CD14-positive monocyte (primary cell): Measurements from ENCODE around the gene EMID1. TPM values are rescaled to one million over a fixed set of nuclear protein-coding genes. Genes with fewer than 3 reads are reported as not detected.

ENCODE experiments used
- DNase-seq, 3 donors: peaks; one replicate each; pipeline ENCODE4 v3.0.0-alpha.2; 2011 to 2022
- H2AFZ ChIP-seq: 2 replicates; pipeline ENCODE4 v1.6.0; 2012; ENCODE audit warnings: mild to moderate bottlenecking, low read depth, low read length, inconsistent platforms; ENCODE audit not compliant: insufficient read depth, poor library complexity, severe bottlenecking
- H3K27ac ChIP-seq, 2 donors: 1 replicate in 1 of 2; 2 replicates in 1 of 2; pipeline ENCODE4 v1.5.1; 2012 to 2013; ENCODE audit warnings: low read length in 2 of 2, control low read depth in 1 of 2, inconsistent platforms in 1 of 2, low read depth in 1 of 2, mild to moderate bottlenecking in 1 of 2
- H3K27me3 ChIP-seq, 2 donors: one replicate each; pipeline versions ENCODE4 v1.6.0 to v1.6.1; 2011 to 2013; ENCODE audit warnings: low read length in 2 of 2; ENCODE audit not compliant: control insufficient read depth in 2 of 2, insufficient read depth in 2 of 2
- H3K36me3 ChIP-seq, 2 donors: replicated peaks in 1 of 2; 1 replicate in 1 of 2; 2 replicates in 1 of 2; pipeline versions ENCODE4 v1.5.1 to v1.6.1; 2012 to 2013; ENCODE audit warnings: low read length in 2 of 2, control low read depth in 1 of 2, inconsistent platforms in 1 of 2, mild to moderate bottlenecking in 1 of 2; ENCODE audit not compliant: insufficient read depth in 2 of 2, control insufficient read depth in 1 of 2
- H3K4me1 ChIP-seq, 2 donors: 1 replicate in 1 of 2; 2 replicates in 1 of 2; pipeline versions ENCODE4 v1.5.1 to v1.6.1; 2012 to 2013; ENCODE audit warnings: low read length in 2 of 2, control low read depth in 1 of 2, inconsistent platforms in 1 of 2, mild to moderate bottlenecking in 1 of 2, moderate library complexity in 1 of 2; ENCODE audit not compliant: insufficient read depth in 2 of 2, control insufficient read depth in 1 of 2
- H3K4me2 ChIP-seq: replicated peaks from 2 replicates; pipeline ENCODE3; 2012; ENCODE audit warnings: low read length, moderate library complexity, mild to moderate bottlenecking; ENCODE audit not compliant: poor library complexity, severe bottlenecking; ENCODE audit errors: extremely low read depth
- H3K4me3 ChIP-seq, 3 experiments: fragments of 200-600 bp in 1 of 3; sonication (generic) in 1 of 3; replicated peaks in 1 of 3; 1 replicate in 2 of 3; 2 replicates in 1 of 3; pipeline ENCODE4 v1.5.1; 2011 to 2013; ENCODE audit warnings: low read length in 3 of 3, mild to moderate bottlenecking in 3 of 3, control low read depth in 2 of 3, low read depth in 2 of 3, inconsistent platforms in 1 of 3, moderate library complexity in 1 of 3
- H3K79me2 ChIP-seq: 2 replicates; pipeline ENCODE4 v1.6.0; 2012; ENCODE audit warnings: mild to moderate bottlenecking, control low read depth, inconsistent platforms, low read length, moderate library complexity; ENCODE audit not compliant: insufficient read depth
- H3K9ac ChIP-seq: 2 replicates; pipeline ENCODE4 v1.6.0; 2017; ENCODE audit warnings: low read length, mild to moderate bottlenecking; ENCODE audit not compliant: insufficient read depth, poor library complexity, severe bottlenecking
- H3K9me3 ChIP-seq, 2 donors: replicated peaks in 1 of 2; 1 replicate in 1 of 2; 2 replicates in 1 of 2; pipeline versions ENCODE4 v1.5.1 to v1.6.1; 2012 to 2013; ENCODE audit warnings: low read length in 2 of 2, control low read depth in 1 of 2; ENCODE audit not compliant: control insufficient read depth in 1 of 2, insufficient read depth in 1 of 2
- H4K20me1 ChIP-seq: 2 replicates; pipeline ENCODE4 v1.6.0; 2012; ENCODE audit warnings: mild to moderate bottlenecking, low read length, control low read depth, moderate library complexity; ENCODE audit not compliant: insufficient read depth
- H3K27ac Mint-ChIP-seq, 7 donors: one replicate each; pipeline ENCODE4 v1.8.0; 2020; ENCODE audit warnings: mild to moderate bottlenecking in 7 of 7, mixed read lengths in 7 of 7, moderate library complexity in 6 of 7, inconsistent platforms in 2 of 7
- H3K27me3 Mint-ChIP-seq, 3 donors: one replicate each; pipeline ENCODE4 v1.8.0; 2021 to 2022; ENCODE audit warnings: low read depth in 3 of 3, mild to moderate bottlenecking in 3 of 3, mixed read lengths in 3 of 3, moderate library complexity in 3 of 3, inconsistent platforms in 1 of 3
- H3K36me3 Mint-ChIP-seq, 2 donors: one replicate each; pipeline ENCODE4 v1.8.0; 2020; ENCODE audit warnings: mixed read lengths in 2 of 2, inconsistent platforms in 1 of 2, mild to moderate bottlenecking in 1 of 2
- H3K4me1 Mint-ChIP-seq: one replicate; pipeline ENCODE4 v1.8.0; 2020; ENCODE audit warnings: mild to moderate bottlenecking, mixed read lengths
- H3K4me3 Mint-ChIP-seq, 2 donors: one replicate each; pipeline ENCODE4 v1.8.0; 2020; ENCODE audit warnings: mild to moderate bottlenecking in 2 of 2, mixed read lengths in 2 of 2, moderate library complexity in 1 of 2
- H3K9me3 Mint-ChIP-seq, 7 donors: one replicate each; pipeline ENCODE4 v1.8.0; 2020 to 2022; ENCODE audit warnings: mixed read lengths in 7 of 7, mild to moderate bottlenecking in 6 of 7, moderate library complexity in 6 of 7, inconsistent platforms in 2 of 7
- CTCF ChIP-seq: fragments of 200-600 bp; IDR thresholded peaks from one replicate; pipeline ENCODE4 v1.8.0; 2022; ENCODE audit warnings: antibody characterized with exemption, mild to moderate bottlenecking
- WGBS: methylation state at CpG from one replicate; pipeline ENCODE4 v1.1.5; 2013; ENCODE audit warnings: missing lambda C conversion rate; ENCODE audit not compliant: insufficient coverage; 5-methylcytosine and 5-hydroxymethylcytosine counted together
- intact Hi-C, 2 donors: fragments of 100-400 bp; cut with micrococcal nuclease; formaldehyde crosslinking; loops; one replicate each; pipeline versions ENCODE4 v1.15.0 to v1.15.1; 2023
- polyA plus RNA-seq, 3 donors: library from polyadenylated mRNA; depleted of rRNA in 1 of 3; unstranded in 2 of 3; stranded (reverse) in 1 of 3; fragments of 300-500 nt in 2 of 3; fragments of >200 nt in 1 of 3; fragmentation: Illumina TruSeq in 2 of 3; gene quantifications; 1 replicate in 2 of 3; 2 replicates in 1 of 3; pipeline ENCODE4 v1.2.3, GENCODE V29; 2012 to 2021

Gene EMID1
- polyA plus RNA-seq, 3 donors, result not detected

GRCh38 chr22:29203488-29204454 is 1.9 kb upstream of the EMID1 start:
- Histone ChIP-seq H3K4me1 (peaks cover 17 to 30% of the 10 kb centered on the region in 2 donors), H3K9me3 (no peaks in the 10 kb centered on the region), H3K4me3 (no peak overlapping the region), H4K20me1 (no peaks in the 10 kb centered on the region), H3K9ac (no peak overlapping the region), H3K4me2 (no peak overlapping the region), H3K27me3 (peaks cover 6 to 34% of the 10 kb centered on the region in 2 donors), H3K79me2 (no peaks in the 10 kb centered on the region), H3K36me3 (no peaks in the 10 kb centered on the region), H3K27ac (no peak overlapping the region), H2AFZ (no peak overlapping the region)
- H3K27ac Mint-ChIP-seq, result no peak overlapping the region
- H3K36me3 Mint-ChIP-seq, result peaks cover 1 to 2% of the 10 kb centered on the region in 2 donors
- H3K4me1 Mint-ChIP-seq, result peaks cover 27% of the 10 kb centered on the region
- peaks cover 31 to 42% (median 38%) of the 10 kb centered on the region in 3 donors for H3K27me3 Mint-ChIP-seq
- DNase-seq, result no peak
- H3K9me3 Mint-ChIP-seq, result peaks cover 0 to 6% (median 0%) of the 10 kb centered on the region in 7 donors
- WGBS, result 51% methylated on average over 2 of the region's 9 CpGs
- intact Hi-C loops, result no loop called here
- no peak overlapping the region for H3K4me3 Mint-ChIP-seq
- TF ChIP-seq CTCF, result no peak

GRCh38 chr22:29204455-29205183 is 1.1 kb upstream of the EMID1 start:
- Histone ChIP-seq H3K27me3 (peaks cover 6 to 36% of the 10 kb centered on the region in 2 donors), H3K36me3 (no peaks in the 10 kb centered on the region), H3K27ac (no peak overlapping the region), H3K79me2 (no peaks in the 10 kb centered on the region), H2AFZ (no peak overlapping the region), H3K4me3 (no peak overlapping the region), H3K9ac (no peak overlapping the region), H3K4me1 (peaks cover 19 to 34% of the 10 kb centered on the region in 2 donors), H3K9me3 (no peaks in the 10 kb centered on the region), H3K4me2 (peak overlapping the region; percentile 69), H4K20me1 (no peaks in the 10 kb centered on the region)
- H3K27ac Mint-ChIP-seq, result no peak overlapping the region
- DNase-seq, result no peak
- H3K9me3 Mint-ChIP-seq, result peaks cover 0 to 6% (median 0%) of the 10 kb centered on the region in 7 donors
- 74% methylated on average over 3 of the region's 8 CpGs for WGBS
- peaks cover 1 to 2% of the 10 kb centered on the region in 2 donors for H3K36me3 Mint-ChIP-seq
- H3K4me1 Mint-ChIP-seq, result peaks cover 30% of the 10 kb centered on the region
- peaks cover 32 to 47% (median 44%) of the 10 kb centered on the region in 3 donors for H3K27me3 Mint-ChIP-seq
- TF ChIP-seq CTCF, result no peak
- intact Hi-C loops, result no loop called here
- H3K4me3 Mint-ChIP-seq, result no peak overlapping the region
